ENCODE measurements around the gene USP47. TPM values are rescaled to one million over a fixed set of nuclear protein-coding genes. Genes with fewer than 3 reads are reported as not detected.

Gene USP47
- total RNA-seq, 1 donor from 2014 or later: 81.5 TPM

GRCh38 chr11:12007769-12008737, 166.3 kb downstream of the USP47 start, which contains the start of gene DKK3:
Gene DKK3, minus strand, starts transcription at chr11:12008626. Its CDS starts 44 bp downstream, at chr11:12008582.
- H3K36me3 Mint-ChIP-seq (ENCODE audit: insufficient read depth): peaks cover 7% of the 10 kb centered on the region
- peak within 1 kb of the TSS; percentile 89 for H3K4me3 Mint-ChIP-seq (ENCODE audit: low read depth)
- peak within 1 kb of the TSS; percentile 71 for H3K27ac Mint-ChIP-seq
- H3K9me3 Mint-ChIP-seq (ENCODE audit: low read depth): no peaks in the 10 kb centered on the region
- H3K27me3 Mint-ChIP-seq: peaks cover 16% of the 10 kb centered on the region
- H3K4me1 Mint-ChIP-seq (ENCODE audit: low read depth): peaks cover 6% of the 10 kb centered on the region
- TF ChIP-seq CTCF (IDR thresholded peaks at IDR 0.05; ENCODE audit: unreplicated experiment): no peak
- no peak for DNase-seq (ENCODE audit: low spot score, unreplicated experiment)

Other genes starting within 250 kb of the USP47 start
- gene GALNT18, start 220.0 kb upstream of the USP47 start, total RNA-seq: 2.1 TPM in 2 replicates
- gene DKK3, start 166.7 kb downstream of the USP47 start, total RNA-seq: 66.3 and 75.2 TPM in 2 replicates